ENCODE data around the gene VPS4A.

GRCh38 chr16:69318177-69318910 is 7.2 kb downstream of the VPS4A start:
- TF ChIP-seq, protein P1, sequence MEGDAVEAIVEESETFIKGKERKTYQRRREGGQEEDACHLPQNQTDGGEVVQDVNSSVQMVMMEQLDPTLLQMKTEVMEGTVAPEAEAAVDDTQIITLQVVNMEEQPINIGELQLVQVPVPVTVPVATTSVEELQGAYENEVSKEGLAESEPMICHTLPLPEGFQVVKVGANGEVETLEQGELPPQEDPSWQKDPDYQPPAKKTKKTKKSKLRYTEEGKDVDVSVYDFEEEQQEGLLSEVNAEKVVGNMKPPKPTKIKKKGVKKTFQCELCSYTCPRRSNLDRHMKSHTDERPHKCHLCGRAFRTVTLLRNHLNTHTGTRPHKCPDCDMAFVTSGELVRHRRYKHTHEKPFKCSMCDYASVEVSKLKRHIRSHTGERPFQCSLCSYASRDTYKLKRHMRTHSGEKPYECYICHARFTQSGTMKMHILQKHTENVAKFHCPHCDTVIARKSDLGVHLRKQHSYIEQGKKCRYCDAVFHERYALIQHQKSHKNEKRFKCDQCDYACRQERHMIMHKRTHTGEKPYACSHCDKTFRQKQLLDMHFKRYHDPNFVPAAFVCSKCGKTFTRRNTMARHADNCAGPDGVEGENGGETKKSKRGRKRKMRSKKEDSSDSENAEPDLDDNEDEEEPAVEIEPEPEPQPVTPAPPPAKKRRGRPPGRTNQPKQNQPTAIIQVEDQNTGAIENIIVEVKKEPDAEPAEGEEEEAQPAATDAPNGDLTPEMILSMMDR (IDR thresholded peaks at IDR 0.05; ENCODE audit: poor library complexity, severe bottlenecking), result no peak
- TF ChIP-seq EZH2 (IDR thresholded peaks at IDR 0.05; ENCODE audit: borderline replicate concordance, insufficient read depth, low read length, poor library complexity, severe bottlenecking), result no peak
- TF ChIP-seq TAF1 (IDR thresholded peaks at IDR 0.05; ENCODE audit: low read depth), result no peak
- TF ChIP-seq EP300 (conservative IDR thresholded peaks at IDR 0.05; ENCODE audit: poor library complexity, severe bottlenecking), result no peak
